T-helper 1 cell treated with Interleukin-12 subunit alpha and Interleukin-12 subunit beta and Interleukin-4 antibody, amounts not matched to agents 30 ng/mL and 1 ng/mL, for 36 hours (primary cell): ENCODE data around the gene CLTCL1. TPM values are rescaled to one million over a fixed set of nuclear protein-coding genes. Genes with fewer than 3 reads are reported as not detected.

ENCODE experiments used
- intact Hi-C: fragments of 100-400 bp; cut with micrococcal nuclease; formaldehyde crosslinking; loops from one replicate; pipeline ENCODE4 v1.15.1; 2024
- total RNA-seq: library from RNA; stranded (reverse); gene quantifications from 2 replicates; pipeline ENCODE4 v1.2.3, GENCODE V29; 2022

Gene CLTCL1
- total RNA-seq, 1 donor from 2014 or later = 0.66 TPM

DNA sequence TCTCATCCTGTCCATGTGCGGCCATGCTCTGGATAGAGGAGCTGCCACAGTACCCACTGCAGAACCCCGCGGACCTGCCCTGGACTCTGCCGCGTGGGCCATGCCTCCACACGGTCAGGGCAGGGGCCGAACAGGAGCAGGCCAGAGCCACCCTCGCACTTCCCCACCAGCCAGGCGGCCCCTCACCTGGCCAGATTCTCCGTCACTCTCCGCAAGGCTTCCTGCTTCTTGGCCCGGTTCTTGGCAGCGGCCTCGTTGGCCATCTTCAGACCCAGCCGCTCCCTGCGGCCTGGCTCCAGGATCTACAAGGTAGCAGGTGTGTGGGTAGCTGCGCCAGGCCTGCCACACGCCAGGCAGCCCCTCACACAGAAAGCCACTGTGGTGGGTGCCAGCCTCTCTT is 156.6 kb downstream of the CLTCL1 start:
- intact Hi-C loops = no loop called here

DNA sequence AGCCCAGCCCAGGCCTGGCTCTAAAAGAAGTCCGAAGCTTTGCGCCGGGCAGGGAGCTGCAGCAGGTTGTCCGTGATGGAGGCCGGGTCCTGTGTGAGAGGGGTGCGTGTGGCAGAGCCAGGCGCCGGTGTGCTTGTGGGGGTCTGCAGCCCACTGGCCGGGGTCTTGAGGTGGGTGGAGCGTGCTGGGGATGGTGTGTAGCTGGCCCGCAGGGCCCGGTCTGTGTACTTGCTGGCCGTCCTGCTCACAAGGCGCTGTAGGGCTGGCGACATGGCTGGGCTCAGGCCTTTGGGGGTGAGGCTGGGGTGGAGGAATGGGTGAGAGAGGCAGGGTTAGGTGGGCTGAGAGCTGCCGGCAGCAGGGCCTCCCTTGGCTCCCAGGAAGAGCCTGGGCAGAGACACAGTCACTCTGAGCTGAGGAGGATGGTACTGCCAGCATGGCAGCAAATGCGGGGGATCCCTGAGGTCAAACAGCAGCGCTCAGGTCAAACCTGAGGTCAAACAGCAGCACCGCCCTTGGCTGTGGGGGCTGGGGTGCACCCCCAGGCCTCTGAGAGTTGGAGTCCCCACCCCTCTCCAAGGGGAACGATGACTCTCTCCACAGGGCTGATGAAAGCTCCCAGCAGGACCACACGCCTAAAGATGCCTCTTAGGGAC is 157.2 kb downstream of the CLTCL1 start:
- intact Hi-C loops = no loop called here

DNA sequence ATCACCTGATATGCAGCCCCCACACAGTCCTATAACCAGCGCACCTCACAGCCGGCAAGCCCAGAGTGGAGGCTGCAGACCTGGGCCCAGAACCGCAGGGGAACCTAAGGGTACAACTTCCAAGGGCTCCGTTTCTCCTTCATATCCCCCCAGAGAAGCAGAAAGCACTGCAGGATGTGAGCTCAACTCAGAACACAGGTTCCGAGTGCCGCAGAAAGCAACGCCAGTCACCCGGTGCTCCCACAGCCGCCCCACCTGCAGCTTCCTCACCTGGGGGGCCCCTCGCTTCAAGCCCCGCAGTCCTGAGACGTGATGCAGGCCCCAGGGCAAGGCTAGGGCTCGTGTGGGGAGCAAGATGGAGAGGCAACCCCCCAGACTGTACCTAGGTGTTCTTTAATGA is 158.0 kb downstream of the CLTCL1 start:
- intact Hi-C loops = no loop called here

DNA sequence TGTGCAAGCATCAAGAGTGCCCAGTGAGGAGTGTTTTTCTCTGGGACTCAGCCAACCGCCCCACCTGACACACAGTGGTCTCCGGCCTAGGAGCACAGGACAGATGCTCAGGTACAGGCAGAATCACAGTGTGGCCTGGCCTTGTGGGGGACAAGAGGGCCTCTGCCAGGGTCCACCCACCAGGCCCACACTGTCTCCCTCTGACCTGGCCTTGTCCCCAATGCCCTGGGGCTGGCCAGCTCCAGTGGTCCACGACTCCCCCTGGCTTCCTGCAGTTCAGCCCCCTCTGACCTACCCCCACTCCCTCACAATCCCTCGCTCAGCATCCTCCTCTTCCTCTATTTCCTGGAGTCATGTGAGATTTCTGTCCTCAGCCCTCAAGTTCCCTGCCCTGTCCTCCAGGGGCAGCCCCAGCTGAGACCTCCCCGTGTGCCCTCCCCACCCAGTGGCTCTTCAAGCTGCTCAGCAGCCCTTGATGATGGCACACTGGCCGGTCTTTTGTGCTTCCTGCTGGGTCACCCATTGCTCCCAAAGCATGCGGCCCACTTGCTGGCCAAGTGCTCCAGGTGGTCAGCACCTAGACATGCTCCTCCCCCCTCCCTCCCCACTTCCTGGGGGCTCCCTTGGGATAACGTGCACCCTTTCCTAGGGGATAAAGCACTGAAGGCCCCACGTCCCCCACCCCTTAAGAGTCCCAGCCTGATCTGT is 158.7 kb downstream of the CLTCL1 start:
- intact Hi-C loops = no loop called here

DNA sequence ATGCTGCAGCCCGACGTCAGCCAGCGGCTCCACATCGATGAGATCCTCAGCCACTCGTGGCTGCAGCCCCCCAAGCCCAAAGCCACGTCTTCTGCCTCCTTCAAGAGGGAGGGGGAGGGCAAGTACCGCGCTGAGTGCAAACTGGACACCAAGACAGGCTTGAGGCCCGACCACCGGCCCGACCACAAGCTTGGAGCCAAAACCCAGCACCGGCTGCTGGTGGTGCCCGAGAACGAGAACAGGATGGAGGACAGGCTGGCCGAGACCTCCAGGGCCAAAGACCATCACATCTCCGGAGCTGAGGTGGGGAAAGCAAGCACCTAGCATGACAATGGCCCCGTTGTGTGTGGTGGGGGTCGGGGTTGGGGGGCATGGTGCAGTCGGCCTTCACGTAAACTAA is 159.4 kb downstream of the CLTCL1 start:
- intact Hi-C loops = no loop called here

DNA sequence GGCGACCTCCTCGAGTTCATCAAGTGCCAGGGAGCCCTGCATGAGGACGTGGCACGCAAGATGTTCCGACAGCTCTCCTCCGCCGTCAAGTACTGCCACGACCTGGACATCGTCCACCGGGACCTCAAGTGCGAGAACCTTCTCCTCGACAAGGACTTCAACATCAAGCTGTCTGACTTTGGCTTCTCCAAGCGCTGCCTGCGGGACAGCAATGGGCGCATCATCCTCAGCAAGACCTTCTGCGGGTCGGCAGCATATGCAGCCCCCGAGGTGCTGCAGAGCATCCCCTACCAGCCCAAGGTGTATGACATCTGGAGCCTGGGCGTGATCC is 159.9 kb downstream of the CLTCL1 start:
- intact Hi-C loops = no loop called here

DNA sequence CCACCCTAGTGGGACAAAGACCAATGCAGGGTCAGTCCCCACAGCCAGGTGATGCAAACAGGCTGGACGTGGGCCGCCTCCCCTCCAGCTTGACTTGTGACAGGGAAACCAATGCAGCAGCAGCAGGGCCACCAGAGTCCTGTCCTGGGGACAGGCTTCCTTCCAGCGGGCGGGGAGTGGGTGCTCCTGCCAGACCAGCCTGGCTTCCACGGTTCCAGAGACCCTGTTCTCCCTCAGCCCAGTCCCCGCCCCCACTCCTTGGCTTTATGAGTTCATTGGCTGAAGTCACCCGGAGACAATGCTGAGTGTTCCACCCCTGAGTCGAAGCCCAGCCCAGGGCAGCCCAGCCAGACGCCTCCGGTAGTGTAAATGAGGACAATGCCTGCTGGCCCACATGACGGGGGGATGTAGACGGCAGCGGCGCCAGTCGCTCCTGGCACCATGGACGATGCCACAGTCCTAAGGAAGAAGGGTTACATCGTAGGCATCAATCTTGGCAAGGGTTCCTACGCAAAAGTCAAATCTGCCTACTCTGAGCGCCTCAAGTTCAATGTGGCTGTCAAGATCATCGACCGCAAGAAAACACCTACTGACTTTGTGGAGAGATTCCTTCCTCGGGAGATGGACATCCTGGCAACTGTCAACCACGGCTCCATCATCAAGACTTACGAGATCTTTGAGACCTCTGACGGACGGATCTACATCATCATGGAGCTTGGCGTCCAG is 160.4 kb downstream of the CLTCL1 start, which contains the start of gene TSSK2:
Gene TSSK2, plus strand, starts transcription at position 350 of the 726 bp plus-strand sequence. Its CDS starts 92 bp downstream, at position 442.
- intact Hi-C loops = no loop called here

DNA sequence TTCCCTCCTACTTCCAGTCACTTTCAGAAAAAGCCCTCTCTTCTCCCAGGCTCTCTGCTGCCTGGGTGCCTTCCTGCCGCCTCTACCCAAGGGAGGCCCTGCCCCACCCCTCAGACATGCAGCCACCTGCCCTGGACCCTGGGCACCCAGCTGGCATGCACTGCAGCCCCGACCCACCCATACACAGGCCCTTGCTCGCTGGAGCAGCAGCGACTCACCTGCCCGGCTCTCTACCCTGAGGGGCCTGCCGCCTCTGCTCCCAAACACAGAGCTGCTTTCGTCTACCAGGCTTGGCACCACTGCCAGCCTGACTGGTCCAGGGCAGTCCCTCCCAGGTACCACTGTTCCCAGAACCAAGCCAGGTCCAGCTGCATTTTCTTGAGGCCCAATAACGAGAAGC is 161.6 kb downstream of the CLTCL1 start:
- intact Hi-C loops = no loop called here

Other genes with a start within 250 kb of the CLTCL1 start
- 33.9 and 36.3 TPM in 2 replicates for gene DGCR2, start 169.3 kb downstream of the CLTCL1 start, total RNA-seq
- not detected in 2 replicates for gene TSSK2, start 160.4 kb downstream of the CLTCL1 start, total RNA-seq
- 19.9 and 22.0 TPM in 2 replicates for gene ESS2, start 147.1 kb downstream of the CLTCL1 start, total RNA-seq
- not detected in 2 replicates for gene GSC2, start 141.4 kb downstream of the CLTCL1 start, total RNA-seq
- 29.2 and 32.0 TPM in 2 replicates for gene SLC25A1, start 113.0 kb downstream of the CLTCL1 start, total RNA-seq
- gene HIRA, start 140.0 kb upstream of the CLTCL1 start, total RNA-seq = 46.5 and 47.7 TPM in 2 replicates
- 19.8 and 23.0 TPM in 2 replicates for gene MRPL40, start 140.8 kb upstream of the CLTCL1 start, total RNA-seq
- gene C22orf39, start 156.0 kb upstream of the CLTCL1 start, total RNA-seq = 29.6 and 33.0 TPM in 2 replicates
- 105 and 106 TPM in 2 replicates for gene UFD1, start 187.5 kb upstream of the CLTCL1 start, total RNA-seq
- gene CDC45, start 188.2 kb upstream of the CLTCL1 start, total RNA-seq = 58.2 and 61.0 TPM in 2 replicates
- gene CLDN5, start 232.7 kb upstream of the CLTCL1 start, total RNA-seq = 3.3 and 3.8 TPM in 2 replicates